Esophagus squamous epithelium (tissue), 4 donors: Measurements from ENCODE around the gene DAPK1.

ENCODE experiments used
- POLR2A ChIP-seq, 4 donors: fragments of 450-650 bp; IDR thresholded peaks; one replicate each; pipeline ENCODE4 v1.6.1; 2017; ENCODE audit warnings: antibody characterized with exemption in 4 of 4, mild to moderate bottlenecking in 4 of 4, moderate library complexity in 3 of 4
- TF ChIP-seq, protein P1 (sequence below), 6 experiments: fragments of 450-650 bp in 4 of 6; fragments of 200-600 bp in 2 of 6; sonication (generic) in 2 of 6; IDR thresholded peaks; one replicate each; pipeline ENCODE4 v1.5.1; 2016 to 2019; ENCODE audit warnings: antibody characterized with exemption in 6 of 6, mild to moderate bottlenecking in 4 of 6, moderate library complexity in 4 of 6

DNA sequence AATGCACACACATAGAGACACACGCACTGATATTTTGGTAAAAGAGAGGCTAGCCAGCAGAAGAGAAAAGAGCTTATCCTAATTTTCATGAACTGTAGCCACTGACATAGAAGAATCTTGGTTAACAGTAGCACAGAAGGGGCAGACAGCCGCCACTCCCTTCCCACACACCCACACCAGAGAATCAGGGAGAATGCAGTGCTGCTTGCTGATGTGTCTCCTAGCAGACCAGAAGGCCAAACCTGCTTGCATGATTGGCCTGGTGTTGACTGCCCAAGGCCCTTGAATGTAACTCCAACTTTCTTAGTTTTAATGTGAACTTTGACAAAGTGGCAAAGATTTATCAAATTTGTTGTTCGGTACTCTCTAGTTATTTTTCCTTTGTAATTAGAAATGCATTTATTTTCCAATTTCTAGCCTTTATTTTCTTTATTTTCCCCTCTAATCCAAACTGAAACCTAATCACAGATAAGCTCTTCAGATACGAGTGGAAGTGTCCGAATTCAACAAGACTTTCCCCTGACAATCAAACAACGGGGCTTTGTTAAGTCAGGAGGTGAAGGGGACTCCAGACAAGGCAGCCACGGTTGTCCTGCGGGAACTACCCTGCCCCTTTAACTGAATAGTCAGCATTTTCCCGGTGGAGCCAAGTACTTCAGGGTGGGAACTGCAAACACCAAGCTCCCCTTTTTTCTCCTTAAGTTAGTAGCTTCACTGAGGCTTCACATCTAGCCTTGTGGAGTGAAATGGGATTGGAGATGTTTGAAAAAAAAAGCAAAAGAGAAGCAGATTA lies 146.3 kb downstream of the DAPK1 start:
- TF ChIP-seq, protein P1, sequence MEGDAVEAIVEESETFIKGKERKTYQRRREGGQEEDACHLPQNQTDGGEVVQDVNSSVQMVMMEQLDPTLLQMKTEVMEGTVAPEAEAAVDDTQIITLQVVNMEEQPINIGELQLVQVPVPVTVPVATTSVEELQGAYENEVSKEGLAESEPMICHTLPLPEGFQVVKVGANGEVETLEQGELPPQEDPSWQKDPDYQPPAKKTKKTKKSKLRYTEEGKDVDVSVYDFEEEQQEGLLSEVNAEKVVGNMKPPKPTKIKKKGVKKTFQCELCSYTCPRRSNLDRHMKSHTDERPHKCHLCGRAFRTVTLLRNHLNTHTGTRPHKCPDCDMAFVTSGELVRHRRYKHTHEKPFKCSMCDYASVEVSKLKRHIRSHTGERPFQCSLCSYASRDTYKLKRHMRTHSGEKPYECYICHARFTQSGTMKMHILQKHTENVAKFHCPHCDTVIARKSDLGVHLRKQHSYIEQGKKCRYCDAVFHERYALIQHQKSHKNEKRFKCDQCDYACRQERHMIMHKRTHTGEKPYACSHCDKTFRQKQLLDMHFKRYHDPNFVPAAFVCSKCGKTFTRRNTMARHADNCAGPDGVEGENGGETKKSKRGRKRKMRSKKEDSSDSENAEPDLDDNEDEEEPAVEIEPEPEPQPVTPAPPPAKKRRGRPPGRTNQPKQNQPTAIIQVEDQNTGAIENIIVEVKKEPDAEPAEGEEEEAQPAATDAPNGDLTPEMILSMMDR (IDR thresholded peaks at IDR 0.05) = no peak
- TF ChIP-seq POLR2A (IDR thresholded peaks at IDR 0.05) = no peak
